GM12878 (cell line): ENCODE measurements around the gene C5. TPM values are rescaled to one million over a fixed set of nuclear protein-coding genes. Genes with fewer than 3 reads are reported as not detected.

ENCODE experiments used
- ATF7 ChIP-seq: fragments of 450-650 bp; IDR thresholded peaks from 2 replicates; pipeline ENCODE4 v1.6.1; 2016; ENCODE audit warnings: low read depth, mild to moderate bottlenecking
- BCLAF1 ChIP-seq: fragments of 450-650 bp; IDR thresholded peaks from 2 replicates; pipeline ENCODE4 v1.6.1; 2017; ENCODE audit warnings: antibody characterized with exemption, mild to moderate bottlenecking, moderate library complexity
- CBX3 ChIP-seq: fragments of 200-600 bp; sonication (generic); IDR thresholded peaks from 2 replicates; pipeline ENCODE4 v1.6.1; 2016; ENCODE audit warnings: low read depth, borderline replicate concordance
- CEBPZ ChIP-seq: fragments of 150-350 bp; IDR thresholded peaks from 2 replicates; pipeline ENCODE4 v1.6.1; 2016; ENCODE audit warnings: low read depth, low read length
- CREB1 ChIP-seq: IDR thresholded peaks from 2 replicates; pipeline ENCODE4 v1.6.1; 2012; ENCODE audit warnings: low read depth, mild to moderate bottlenecking, inconsistent platforms
- CTCF ChIP-seq, 3 experiments: IDR thresholded peaks in 2 of 3; conservative IDR thresholded peaks in 1 of 3; 2 replicates each; pipeline ENCODE4 v1.5.1; 2011; ENCODE audit warnings: low read depth in 3 of 3, low read length in 3 of 3, mild to moderate bottlenecking in 3 of 3, control low read depth in 2 of 3, moderate library complexity in 2 of 3, inconsistent platforms in 1 of 3, mixed read lengths in 1 of 3; ENCODE audit not compliant: control insufficient read depth in 2 of 3, insufficient read depth in 1 of 3; ENCODE audit errors: extremely low read depth in 1 of 3
- DPF2 ChIP-seq: fragments of 450-650 bp; IDR thresholded peaks from 2 replicates; pipeline ENCODE4 v1.6.1; 2017; ENCODE audit warnings: mild to moderate bottlenecking
- LARP7 ChIP-seq: fragments of 450-650 bp; IDR thresholded peaks from 2 replicates; pipeline ENCODE4 v1.6.1; 2017; ENCODE audit warnings: mild to moderate bottlenecking
- NFIC ChIP-seq: IDR thresholded peaks from 2 replicates; pipeline ENCODE4 v1.6.1; 2012; ENCODE audit warnings: low read depth, mild to moderate bottlenecking, inconsistent platforms, low read length, moderate library complexity
- RB1 ChIP-seq: fragments of 450-650 bp; formaldehyde crosslinking; IDR thresholded peaks from 2 replicates; pipeline ENCODE4 v1.6.1; 2017; ENCODE audit warnings: mild to moderate bottlenecking, borderline replicate concordance
- RCOR1 ChIP-seq: conservative IDR thresholded peaks from 2 replicates; pipeline ENCODE4 v1.6.1; 2012; ENCODE audit warnings: low read depth, low read length, improper control_type of control experiment
- SMAD1 ChIP-seq: fragments of 450-650 bp; IDR thresholded peaks from 2 replicates; pipeline ENCODE4 v1.6.1; 2018; ENCODE audit warnings: mild to moderate bottlenecking, low read depth; ENCODE audit not compliant: partially characterized antibody
- SMARCA5 ChIP-seq: fragments of 450-650 bp; IDR thresholded peaks from 2 replicates; pipeline ENCODE4 v1.6.1; 2017; ENCODE audit warnings: mild to moderate bottlenecking
- TCF3 ChIP-seq: IDR thresholded peaks from 2 replicates; pipeline ENCODE4 v1.6.1; 2012; ENCODE audit warnings: low read depth, mild to moderate bottlenecking, low read length, borderline replicate concordance; ENCODE audit not compliant: insufficient read depth
- YBX1 ChIP-seq: fragments of 450-650 bp; IDR thresholded peaks from 2 replicates; pipeline ENCODE4 v1.6.1; 2016; ENCODE audit warnings: antibody characterized with exemption
- ZNF217 ChIP-seq: fragments of 450-650 bp; IDR thresholded peaks from 2 replicates; pipeline ENCODE4 v1.6.1; 2017; ENCODE audit warnings: antibody characterized with exemption, mild to moderate bottlenecking
- ZNF274 ChIP-seq: IDR thresholded peaks from one replicate; pipeline ENCODE4 v1.8.0; 2011; ENCODE audit not compliant: insufficient read length, insufficient read depth
- polyA plus RNA-seq, 11 experiments: library from polyadenylated mRNA; depleted of rRNA in 4 of 11; unstranded in 6 of 11; stranded (reverse) in 5 of 11; fragments of >200 nt; fragmentation: Nextera tagmentation in 4 of 11; fragmentation: Illumina TruSeq in 1 of 11; extraction: Ambion mirVana in 4 of 11; extraction: Trizol in 1 of 11; gene quantifications; 1 replicate in 1 of 11; 2 replicates in 10 of 11; pipeline versions ENCODE4 v1.2.1 to v1.2.3, GENCODE V29; 2011 to 2016; ENCODE audit warnings: inconsistent platforms in 2 of 11, missing spikeins in 2 of 11, low read depth in 1 of 11
- total RNA-seq, 4 experiments: library from RNA; depleted of rRNA in 3 of 4; stranded (reverse); fragments of >200 nt in 3 of 4; fragmentation: Illumina TruSeq in 1 of 4; extraction: Trizol in 1 of 4; gene quantifications; 2 replicates each; pipeline versions ENCODE4 v1.2.1 to v1.2.3, GENCODE V29; 2013 to 2021
- TF ChIP-seq, protein P1 (sequence below): fragments of 450-650 bp; IDR thresholded peaks from 2 replicates; pipeline ENCODE4 v1.6.1; 2017; ENCODE audit warnings: mild to moderate bottlenecking
- TF ChIP-seq, protein P2 (sequence below): fragments of 450-650 bp; IDR thresholded peaks from 2 replicates; pipeline ENCODE4 v1.6.1; 2017; ENCODE audit warnings: low read depth, mild to moderate bottlenecking, moderate library complexity

C5 gene
- total and polyA plus RNA-seq, 10 of the 15 experiments (the other 5 are each of a cell fraction or from before 2014, with no cell fraction given), result 0.39 to 2.2 (median 1.2) TPM

DNA sequence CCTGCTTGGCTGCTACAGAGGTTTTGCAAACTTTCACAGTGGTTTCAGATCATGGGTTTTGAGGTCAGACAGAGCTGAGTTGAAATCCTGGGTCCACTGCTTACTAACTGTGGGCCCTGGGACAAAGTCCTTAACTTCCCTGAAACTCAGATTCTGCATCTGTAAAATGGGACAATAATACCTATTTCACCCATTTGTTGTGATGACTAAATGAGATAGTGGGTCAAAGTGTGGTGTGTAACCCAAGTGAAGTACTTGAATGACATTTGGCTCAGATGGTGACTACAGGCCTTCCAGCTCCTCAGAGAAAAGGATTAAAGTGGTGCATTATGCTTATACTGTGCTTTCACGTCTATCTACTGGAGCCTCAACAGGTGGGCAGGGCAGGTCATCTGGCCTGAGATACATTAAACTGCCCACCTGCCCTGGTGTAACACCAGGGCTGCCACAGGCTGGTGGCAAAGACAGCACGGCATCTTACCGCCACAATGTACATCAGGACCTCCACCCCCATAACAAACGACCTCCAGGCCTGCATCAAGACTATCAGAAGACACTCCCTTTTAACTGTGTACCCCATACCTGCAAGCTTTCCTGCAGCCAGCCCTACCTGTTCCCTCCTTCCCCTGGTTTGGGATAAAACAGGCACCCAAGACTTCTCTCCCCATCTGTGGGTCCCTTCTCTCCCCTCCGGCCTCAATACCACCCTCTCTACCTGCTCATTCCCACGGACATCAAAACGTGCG lies 122.6 kb downstream of the C5 start (continued):
- no peak for TF ChIP-seq ZNF274
- TF ChIP-seq DPF2, result no peak
- TF ChIP-seq BCLAF1, result no peak
- no peak for TF ChIP-seq RCOR1
- no peak for TF ChIP-seq CBX3
- no peak for TF ChIP-seq ATF7
- peak; percentile 74 for TF ChIP-seq SMARCA5
- TF ChIP-seq, protein P1, sequence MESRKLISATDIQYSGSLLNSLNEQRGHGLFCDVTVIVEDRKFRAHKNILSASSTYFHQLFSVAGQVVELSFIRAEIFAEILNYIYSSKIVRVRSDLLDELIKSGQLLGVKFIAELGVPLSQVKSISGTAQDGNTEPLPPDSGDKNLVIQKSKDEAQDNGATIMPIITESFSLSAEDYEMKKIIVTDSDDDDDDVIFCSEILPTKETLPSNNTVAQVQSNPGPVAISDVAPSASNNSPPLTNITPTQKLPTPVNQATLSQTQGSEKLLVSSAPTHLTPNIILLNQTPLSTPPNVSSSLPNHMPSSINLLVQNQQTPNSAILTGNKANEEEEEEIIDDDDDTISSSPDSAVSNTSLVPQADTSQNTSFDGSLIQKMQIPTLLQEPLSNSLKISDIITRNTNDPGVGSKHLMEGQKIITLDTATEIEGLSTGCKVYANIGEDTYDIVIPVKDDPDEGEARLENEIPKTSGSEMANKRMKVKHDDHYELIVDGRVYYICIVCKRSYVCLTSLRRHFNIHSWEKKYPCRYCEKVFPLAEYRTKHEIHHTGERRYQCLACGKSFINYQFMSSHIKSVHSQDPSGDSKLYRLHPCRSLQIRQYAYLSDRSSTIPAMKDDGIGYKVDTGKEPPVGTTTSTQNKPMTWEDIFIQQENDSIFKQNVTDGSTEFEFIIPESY, result no peak
- no peak for TF ChIP-seq CREB1
- TF ChIP-seq SMAD1, result no peak
- TF ChIP-seq RB1, result no peak
- TF ChIP-seq YBX1, result no peak
- TF ChIP-seq LARP7, result 0 out of 2 replicates have a peak, but pooled peaks have one; percentile 15
- TF ChIP-seq NFIC, result no peak
- TF ChIP-seq TCF3, result no peak
- TF ChIP-seq CEBPZ, result no peak
- TF ChIP-seq, protein P2, sequence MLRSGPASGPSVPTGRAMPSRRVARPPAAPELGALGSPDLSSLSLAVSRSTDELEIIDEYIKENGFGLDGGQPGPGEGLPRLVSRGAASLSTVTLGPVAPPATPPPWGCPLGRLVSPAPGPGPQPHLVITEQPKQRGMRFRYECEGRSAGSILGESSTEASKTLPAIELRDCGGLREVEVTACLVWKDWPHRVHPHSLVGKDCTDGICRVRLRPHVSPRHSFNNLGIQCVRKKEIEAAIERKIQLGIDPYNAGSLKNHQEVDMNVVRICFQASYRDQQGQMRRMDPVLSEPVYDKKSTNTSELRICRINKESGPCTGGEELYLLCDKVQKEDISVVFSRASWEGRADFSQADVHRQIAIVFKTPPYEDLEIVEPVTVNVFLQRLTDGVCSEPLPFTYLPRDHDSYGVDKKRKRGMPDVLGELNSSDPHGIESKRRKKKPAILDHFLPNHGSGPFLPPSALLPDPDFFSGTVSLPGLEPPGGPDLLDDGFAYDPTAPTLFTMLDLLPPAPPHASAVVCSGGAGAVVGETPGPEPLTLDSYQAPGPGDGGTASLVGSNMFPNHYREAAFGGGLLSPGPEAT, result no peak
- TF ChIP-seq ZNF217, result peak; percentile 57; the same call in 1 of the 2 replicates
- TF ChIP-seq CTCF (IDR thresholded peaks at IDR 0.05 in 2 of 3, conservative IDR thresholded peaks at IDR 0.05 in 1 of 3; ENCODE audit: control insufficient read depth in 2 of 3, extremely low read depth in 1 of 3, insufficient read depth in 1 of 3, low read depth in 3 of 3, low read length in 3 of 3), result no peak
